ENCODE results near the gene CACNA1A.

GRCh38 chr19:13256918-13257317 is 249.4 kb downstream of the CACNA1A start:
- TF ChIP-seq EZH2 (IDR thresholded peaks at IDR 0.05; ENCODE audit: insufficient read depth, poor library complexity, severe bottlenecking) (no peak), EZH2phosphoT487 (IDR thresholded peaks at IDR 0.05; ENCODE audit: insufficient read depth, low read depth) (no peak)

Measured in GM23248 (cell line).